Spleen (tissue), 11 donors: Measurements from ENCODE around the gene NIT2. TPM values are rescaled to one million over a fixed set of nuclear protein-coding genes. Genes with fewer than 3 reads are reported as not detected.
"Not testable (repeated sequence)": the region's sequence is repeated elsewhere in the genome, so short reads cannot be mapped to it uniquely, and the experiment has no call there.

Experiments used
- DNase-seq: peaks from one replicate; pipeline ENCODE4 v3.0.0-alpha.2; 2020
- H3K27ac ChIP-seq, 8 donors: fragments of 200-600 bp; sonication (generic) in 7 of 8; 1 replicate in 4 of 8; 2 replicates in 4 of 8; pipeline versions ENCODE4 v1.5.0 to v1.8.0; 2016 to 2021; ENCODE audit warnings: inconsistent platforms in 4 of 8, mild to moderate bottlenecking in 4 of 8, moderate library complexity in 1 of 8
- H3K27me3 ChIP-seq, 7 donors: fragments of 200-600 bp; sonication (generic) in 6 of 7; replicated peaks in 1 of 7; 1 replicate in 4 of 7; 2 replicates in 3 of 7; pipeline versions ENCODE4 v1.5.0 to v1.8.0; 2016 to 2021; ENCODE audit warnings: inconsistent platforms in 3 of 7, mild to moderate bottlenecking in 1 of 7
- H3K36me3 ChIP-seq, 6 donors: fragments of 200-600 bp; sonication (generic) in 5 of 6; 1 replicate in 4 of 6; 2 replicates in 2 of 6; pipeline versions ENCODE4 v1.5.0 to v1.8.0; 2016 to 2021; ENCODE audit warnings: inconsistent platforms in 2 of 6
- H3K4me1 ChIP-seq, 6 donors: fragments of 200-600 bp; sonication (generic) in 5 of 6; 1 replicate in 3 of 6; 2 replicates in 3 of 6; pipeline versions ENCODE4 v1.5.0 to v1.8.0; 2016 to 2021; ENCODE audit warnings: inconsistent platforms in 3 of 6
- H3K4me3 ChIP-seq, 8 donors: fragments of 200-600 bp; sonication (generic) in 7 of 8; 1 replicate in 4 of 8; 2 replicates in 4 of 8; pipeline versions ENCODE4 v1.5.0 to v1.8.0; 2016 to 2021; ENCODE audit warnings: inconsistent platforms in 4 of 8, mild to moderate bottlenecking in 4 of 8, moderate library complexity in 2 of 8
- H3K9me3 ChIP-seq, 8 donors: fragments of 200-600 bp; sonication (generic) in 7 of 8; 1 replicate in 4 of 8; 2 replicates in 4 of 8; pipeline versions ENCODE4 v1.5.0 to v1.8.0; 2016 to 2021; ENCODE audit warnings: inconsistent platforms in 4 of 8
- CTCF ChIP-seq, 11 experiments: fragments of 200-600 bp in 7 of 11; fragments of 450-650 bp in 4 of 11; sonication (generic) in 4 of 11; IDR thresholded peaks in 8 of 11; conservative IDR thresholded peaks in 3 of 11; 1 replicate in 7 of 11; 2 replicates in 4 of 11; pipeline versions ENCODE4 v1.4.0 to v1.8.0; 2016 to 2021; ENCODE audit warnings: antibody characterized with exemption in 11 of 11, inconsistent platforms in 4 of 11, mild to moderate bottlenecking in 1 of 11
- POLR2A ChIP-seq, 3 donors: fragments of 450-650 bp; IDR thresholded peaks; one replicate each; pipeline ENCODE4 v1.5.1; 2017; ENCODE audit warnings: antibody characterized with exemption in 3 of 3, mild to moderate bottlenecking in 1 of 3
- POLR2AphosphoS5 ChIP-seq, 3 donors: sonication (generic); formaldehyde crosslinking; IDR thresholded peaks; one replicate each; pipeline ENCODE4 v1.5.1; 2017; ENCODE audit warnings: antibody characterized with exemption in 3 of 3
- WGBS, 5 donors: extraction: QIAGEN DNeasy Blood & Tissue Kit in 3 of 5; methylation state at CpG; one replicate each; pipeline versions ENCODE4 v1.1.5 to v1.1.7; 2013 to 2018; 5-methylcytosine and 5-hydroxymethylcytosine counted together
- intact Hi-C: fragments of 100-400 bp; cut with DNase I; formaldehyde crosslinking; loops from one replicate; pipeline ENCODE4 v1.15.0; 2023; ENCODE audit warnings: low total_unique reads
- polyA plus RNA-seq, 3 donors: library from polyadenylated mRNA; stranded (reverse); fragments of 200-250 nt; gene quantifications; one replicate each; pipeline ENCODE4 v1.2.1, GENCODE V29; 2013
- total RNA-seq, 7 donors: library from RNA; depleted of rRNA in 3 of 7; stranded (reverse); fragments of >200 nt in 3 of 7; fragmentation: NEBNext Ultra II Directional in 4 of 7; extraction: Animal tissue kit (Norgen Biotek cat#: 25700) in 4 of 7; gene quantifications; one replicate each; pipeline versions ENCODE4 v1.1.0 to v1.2.1, GENCODE V29; 2016 to 2021
- donor health status: healthy with polysubstance abuse.
- donor health status: DM: no; HTN: no; CAD: no; lungs with moderate emphysema.
- donor health status: DM: no; HTN: no; CAD: no.
- donor health status: Bipolar disorder and iron deficiency.
- donor health status: healthy.
- donor health status: DM: no; HTN: no; CAD: no.
- donor health status: DM: yes; HTN: yes; CAD: no.

NIT2 gene
- total and polyA plus RNA-seq, 10 donors = 16.8 to 30.8 (median 24.7) TPM

- TF ChIP-seq POLR2A (IDR thresholded peaks at IDR 0.05) (no peak), POLR2AphosphoS5 (IDR thresholded peaks at IDR 0.05) (no peak), CTCF (IDR thresholded peaks at IDR 0.05 in 8 of 11, conservative IDR thresholded peaks at IDR 0.05 in 3 of 11) (no peak)
- 93 to 95% (median 94%) methylated on average over 5 of the region's 5 CpGs for WGBS, 5 donors
- Histone ChIP-seq H3K4me1 (peaks cover 6 to 14% (median 10%) of the 10 kb centered on the region in 6 donors), H3K36me3 (peaks cover 0 to 59% (median 40%) of the 10 kb centered on the region in 6 donors), H3K27ac (no peak overlapping the region), H3K9me3 (peaks cover 0 to 8% (median 4%) of the 10 kb centered on the region in 8 donors), H3K4me3 (no peak overlapping the region), H3K27me3 (no peaks in the 10 kb centered on the region)
- intact Hi-C loops = no loop called here
- no peak for DNase-seq
Measured at GRCh38 chr3:100339786-100340185, 5.2 kb downstream of the NIT2 start.

- H3K27ac ChIP-seq = no peak overlapping the region
- no peak for DNase-seq
- H3K27me3 ChIP-seq = no peaks in the 10 kb centered on the region
- intact Hi-C loops = no loop called here
- H3K4me3 ChIP-seq = no peak overlapping the region
- 63 to 93% (median 80%) methylated on average over 1 of the region's 1 CpG for WGBS, 5 donors
- H3K36me3 ChIP-seq = peaks cover 0 to 66% (median 44%) of the 10 kb centered on the region in 6 donors
- TF ChIP-seq POLR2A (IDR thresholded peaks at IDR 0.05) (no peak), CTCF (IDR thresholded peaks at IDR 0.05 in 8 of 11, conservative IDR thresholded peaks at IDR 0.05 in 3 of 11) (no peak), POLR2AphosphoS5 (IDR thresholded peaks at IDR 0.05) (no peak)
- peaks cover 0 to 8% (median 4%) of the 10 kb centered on the region in 8 donors for H3K9me3 ChIP-seq
- H3K4me1 ChIP-seq = peaks cover 1 to 7% (median 5%) of the 10 kb centered on the region in 6 donors
Measured at GRCh38 chr3:100340527-100340926, 6.0 kb downstream of the NIT2 start.

GRCh38 chr3:100348727-100349126, 14.2 kb downstream of the NIT2 start:
- TF ChIP-seq POLR2AphosphoS5 (IDR thresholded peaks at IDR 0.05) (no peak), POLR2A (IDR thresholded peaks at IDR 0.05) (no peak), CTCF (IDR thresholded peaks at IDR 0.05 in 8 of 11, conservative IDR thresholded peaks at IDR 0.05 in 3 of 11) (no peak)
- H3K36me3 ChIP-seq = peaks cover 0 to 88% (median 62%) of the 10 kb centered on the region in 6 donors

GRCh38 chr3:100351770-100352169, 17.2 kb downstream of the NIT2 start:
- DNase-seq, H3K4me1 ChIP-seq, H3K27me3 ChIP-seq, H3K9me3 ChIP-seq, H3K4me3 ChIP-seq, H3K27ac ChIP-seq, intact Hi-C loops: not testable (repeated sequence)
- peaks cover 0 to 88% (median 67%) of the 10 kb centered on the region in 6 donors for H3K36me3 ChIP-seq
- 89 to 100% (median 97%) methylated on average over 1 to 2 of the region's 2 CpGs; no CpG with 5 or more reads in 1 of the 5 donors for WGBS, 5 donors

More at GRCh38 chr3:100348727-100349126, 14.2 kb downstream of the NIT2 start:
- no peak overlapping the region for H3K27ac ChIP-seq
- DNase-seq = no peak
- H3K27me3 ChIP-seq = no peaks in the 10 kb centered on the region
- peaks cover 0 to 5% (median 0%) of the 10 kb centered on the region in 8 donors for H3K9me3 ChIP-seq
- H3K4me3 ChIP-seq = no peak overlapping the region
- intact Hi-C loops = no loop called here
- H3K4me1 ChIP-seq = no peaks in the 10 kb centered on the region
- WGBS, 5 donors = 90 to 96% (median 92%) methylated on average over 5 of the region's 5 CpGs
